ENCODE results near the gene DAP. TPM values are rescaled to one million over a fixed set of nuclear protein-coding genes. Genes with fewer than 3 reads are reported as not detected.
A peak's percentile ranks its signal among the peaks of the same experiment; 100 is the strongest.

DAP gene
- total and polyA plus RNA-seq, 4 donors: 36.6 to 122 (median 101) TPM

- no peak overlapping the region for H3K4me3 ChIP-seq (ENCODE audit: low read depth in 1 of 3, low read length in 3 of 3)
- peaks cover 0 to 12% (median 4%) of the 10 kb centered on the region in 4 donors for H3K36me3 ChIP-seq (ENCODE audit: control insufficient read depth in 4 of 4, insufficient read depth in 3 of 4, low read depth in 1 of 4, low read length in 3 of 4)
- no peak overlapping the region for H3K9ac ChIP-seq (ENCODE audit: low read depth in 1 of 2, low read length in 2 of 2)
- peaks cover 15 to 66% (median 43%) of the 10 kb centered on the region in 4 donors for H3K4me1 ChIP-seq (ENCODE audit: control insufficient read depth in 4 of 4, insufficient read depth in 4 of 4, low read length in 3 of 4)
- H3K9me3 ChIP-seq (ENCODE audit: control insufficient read depth in 4 of 4, low read length in 3 of 4): no peaks in the 10 kb centered on the region
- H3K27ac ChIP-seq (ENCODE audit: low read depth in 1 of 2, low read length in 2 of 2): peak overlapping the region; percentile 57 to 72
- 48% methylated on average over 6 of the region's 6 CpGs for WGBS
- DNase-seq (ENCODE audit: low spot score): no peak
- TF ChIP-seq MAX (IDR thresholded peaks at IDR 0.05): no peak
- TF ChIP-seq YY1 (IDR thresholded peaks at IDR 0.05): no peak
- no peak for TF ChIP-seq HNF4A (conservative IDR thresholded peaks at IDR 0.05)
- TF ChIP-seq REST (IDR thresholded peaks at IDR 0.05): no peak
- no peak for TF ChIP-seq SP1 (IDR thresholded peaks at IDR 0.05)
- peak in 1 of 2 donors; percentile 8 for TF ChIP-seq RAD21 (IDR thresholded peaks at IDR 0.05)
- no peak for TF ChIP-seq GABPA (IDR thresholded peaks at IDR 0.05 in 1 of 2, conservative IDR thresholded peaks at IDR 0.05 in 1 of 2)
- TF ChIP-seq FOXA2 (IDR thresholded peaks at IDR 0.05): no peak
- no peak for TF ChIP-seq HNF4G (IDR thresholded peaks at IDR 0.05)
- TF ChIP-seq RXRA (IDR thresholded peaks at IDR 0.05): peak; percentile 32 to 61
- no peak for TF ChIP-seq ATF3 (IDR thresholded peaks at IDR 0.05)
- no peaks in the 10 kb centered on the region for H3K27me3 ChIP-seq (ENCODE audit: control insufficient read depth in 4 of 4, insufficient read depth in 4 of 4, low read length in 3 of 4)
These were observed 14.3 kb downstream of the DAP start for GRCh38 chr5:10746711-10747110.

GRCh38 chr5:10745133-10745532 lies 15.9 kb downstream of the DAP start:
- Histone ChIP-seq H3K4me1 (ENCODE audit: control insufficient read depth in 4 of 4, insufficient read depth in 4 of 4, low read length in 3 of 4) (peaks cover 13 to 62% (median 43%) of the 10 kb centered on the region in 4 donors), H3K9ac (ENCODE audit: low read depth in 1 of 2, low read length in 2 of 2) (no peak overlapping the region), H3K27me3 (ENCODE audit: control insufficient read depth in 4 of 4, insufficient read depth in 4 of 4, low read length in 3 of 4) (no peaks in the 10 kb centered on the region), H3K36me3 (ENCODE audit: control insufficient read depth in 4 of 4, insufficient read depth in 3 of 4, low read depth in 1 of 4, low read length in 3 of 4) (peaks cover 0 to 12% (median 5%) of the 10 kb centered on the region in 4 donors), H3K9me3 (ENCODE audit: control insufficient read depth in 4 of 4, low read length in 3 of 4) (no peaks in the 10 kb centered on the region), H3K27ac (ENCODE audit: low read depth in 1 of 2, low read length in 2 of 2) (no peak overlapping the region), H3K4me3 (ENCODE audit: low read depth in 1 of 3, low read length in 3 of 3) (no peak overlapping the region)
- 56% methylated on average over 5 of the region's 5 CpGs for WGBS
- no peak for DNase-seq (ENCODE audit: low spot score)
- no peak for TF ChIP-seq HNF4G (IDR thresholded peaks at IDR 0.05)

- H3K36me3 ChIP-seq (ENCODE audit: control insufficient read depth in 4 of 4, insufficient read depth in 3 of 4, low read depth in 1 of 4, low read length in 3 of 4): peaks cover 0 to 12% (median 5%) of the 10 kb centered on the region in 4 donors
- DNase-seq (ENCODE audit: low spot score): no peak
- H3K27ac ChIP-seq (ENCODE audit: low read depth in 1 of 2, low read length in 2 of 2): no peak overlapping the region
- no peaks in the 10 kb centered on the region for H3K27me3 ChIP-seq (ENCODE audit: control insufficient read depth in 4 of 4, insufficient read depth in 4 of 4, low read length in 3 of 4)
- 97% methylated on average over 8 of the region's 8 CpGs for WGBS
- H3K4me1 ChIP-seq (ENCODE audit: control insufficient read depth in 4 of 4, insufficient read depth in 4 of 4, low read length in 3 of 4): peaks cover 13 to 57% (median 40%) of the 10 kb centered on the region in 4 donors
- no peak overlapping the region for H3K4me3 ChIP-seq (ENCODE audit: low read depth in 1 of 3, low read length in 3 of 3)
- no peaks in the 10 kb centered on the region for H3K9me3 ChIP-seq (ENCODE audit: control insufficient read depth in 4 of 4, low read length in 3 of 4)
- no peak overlapping the region for H3K9ac ChIP-seq (ENCODE audit: low read depth in 1 of 2, low read length in 2 of 2)
- TF ChIP-seq FOXA2 (IDR thresholded peaks at IDR 0.05) (no peak), EGR1 (IDR thresholded peaks at IDR 0.05; ENCODE audit: low read depth in 2 of 2) (no peak), HNF4G (IDR thresholded peaks at IDR 0.05) (no peak), MAX (IDR thresholded peaks at IDR 0.05) (no peak), REST (IDR thresholded peaks at IDR 0.05) (no peak), CTCF (IDR thresholded peaks at IDR 0.05; ENCODE audit: low read depth, low read length, missing input control) (no peak), FOXA1 (IDR thresholded peaks at IDR 0.05) (no peak), JUND (IDR thresholded peaks at IDR 0.05) (no peak), RAD21 (IDR thresholded peaks at IDR 0.05) (no peak), HNF4A (conservative IDR thresholded peaks at IDR 0.05) (no peak), ZBTB33 (IDR thresholded peaks at IDR 0.05) (no peak)
These were observed 16.4 kb downstream of the DAP start for GRCh38 chr5:10744681-10745080.
